ENCODE data around the gene PLCB3. TPM values are rescaled to one million over a fixed set of nuclear protein-coding genes. Genes with fewer than 3 reads are reported as not detected.
"Not testable (repeated sequence)": the region's sequence is repeated elsewhere in the genome, so short reads cannot be mapped to it uniquely, and the experiment has no call there.

Gene PLCB3
- total RNA-seq, 1 donor = 3.7 TPM

DNA sequence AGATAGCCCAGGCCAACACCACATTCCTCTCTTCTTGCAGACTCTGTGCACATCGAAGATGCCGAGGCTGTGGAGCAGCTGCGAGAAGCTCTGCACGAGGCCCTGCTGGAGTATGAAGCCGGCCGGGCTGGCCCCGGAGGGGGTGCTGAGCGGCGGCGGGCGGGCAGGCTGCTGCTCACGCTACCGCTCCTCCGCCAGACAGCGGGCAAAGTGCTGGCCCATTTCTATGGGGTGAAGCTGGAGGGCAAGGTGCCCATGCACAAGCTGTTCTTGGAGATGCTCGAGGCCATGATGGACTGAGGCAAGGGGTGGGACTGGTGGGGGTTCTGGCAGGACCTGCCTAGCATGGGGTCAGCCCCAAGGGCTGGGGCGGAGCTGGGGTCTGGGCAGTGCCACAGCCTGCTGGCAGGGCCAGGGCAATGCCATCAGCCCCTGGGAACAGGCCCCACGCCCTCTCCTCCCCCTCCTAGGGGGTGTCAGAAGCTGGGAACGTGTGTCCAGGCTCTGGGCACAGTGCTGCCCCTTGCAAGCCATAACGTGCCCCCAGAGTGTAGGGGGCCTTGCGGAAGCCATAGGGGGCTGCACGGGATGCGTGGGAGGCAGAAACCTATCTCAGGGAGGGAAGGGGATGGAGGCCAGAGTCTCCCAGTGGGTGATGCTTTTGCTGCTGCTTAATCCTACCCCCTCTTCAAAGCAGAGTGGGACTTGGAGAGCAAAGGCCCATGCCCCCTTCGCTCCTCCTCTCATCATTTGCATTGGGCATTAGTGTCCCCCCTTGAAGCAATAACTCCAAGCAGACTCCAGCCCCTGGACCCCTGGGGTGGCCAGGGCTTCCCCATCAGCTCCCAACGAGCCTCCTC, 64.6 kb downstream of the PLCB3 start:
- not testable (repeated sequence) for H3K4me3 ChIP-seq (ENCODE audit: low read length); H3K27me3 ChIP-seq (ENCODE audit: insufficient read depth, low read length); H3K9me3 ChIP-seq (ENCODE audit: low read depth, low read length)

DNA sequence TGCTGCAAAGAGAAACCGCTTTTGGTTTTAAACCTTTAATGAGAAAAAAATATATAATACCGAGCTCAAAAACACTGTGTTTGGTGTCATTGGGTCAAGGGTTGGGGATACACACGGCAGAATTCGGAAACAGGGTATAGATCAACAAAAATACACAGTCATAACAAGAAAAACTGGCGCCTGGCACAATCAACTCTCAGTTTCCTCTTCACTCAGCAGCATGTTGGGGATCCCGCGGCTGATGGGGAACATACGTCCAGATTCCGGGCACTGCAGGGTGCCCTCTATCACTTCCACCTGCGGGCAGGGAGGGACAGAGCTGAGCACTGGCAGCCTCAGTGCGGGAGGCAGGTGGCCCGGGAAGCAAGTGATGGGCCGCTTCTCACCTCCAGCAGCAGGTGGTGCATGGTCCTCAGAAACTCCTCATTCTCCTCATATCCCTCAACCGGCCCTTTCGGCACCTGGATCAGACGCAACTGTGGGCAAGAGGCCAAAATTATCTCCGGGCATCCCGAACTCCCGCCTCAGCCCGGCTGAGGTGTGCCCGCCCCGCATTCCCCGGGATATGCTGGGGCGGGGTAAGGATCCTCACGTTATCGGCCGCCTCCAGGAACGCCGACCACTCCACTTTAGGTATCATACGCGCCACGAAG, 65.5 kb downstream of the PLCB3 start:
- H3K9me3 ChIP-seq (ENCODE audit: low read depth, low read length) = no peaks in the 10 kb centered on the region
- peak overlapping the region; percentile 80 for H3K4me3 ChIP-seq (ENCODE audit: low read length)
- H3K27me3 ChIP-seq (ENCODE audit: insufficient read depth, low read length) = no peaks in the 10 kb centered on the region
- peaks cover 31% of the 10 kb centered on the region for H3K4me1 ChIP-seq (ENCODE audit: insufficient read depth, low read length)

More for the DNA sequence above, 64.6 kb downstream of the PLCB3 start:
- peaks cover 31% of the 10 kb centered on the region for H3K4me1 ChIP-seq (ENCODE audit: insufficient read depth, low read length)

- Histone ChIP-seq H3K9me3 (ENCODE audit: low read depth, low read length) (no peaks in the 10 kb centered on the region), H3K27me3 (ENCODE audit: insufficient read depth, low read length) (no peaks in the 10 kb centered on the region), H3K4me3 (ENCODE audit: low read length) (peak within 1 kb of the TSS; percentile 80), H3K4me1 (ENCODE audit: insufficient read depth, low read length) (peaks cover 31% of the 10 kb centered on the region)
Measured at GRCh38 chr11:64317325-64317960, 66.1 kb downstream of the PLCB3 start, which contains the start of gene TRMT112. TSS of gene TRMT112 (minus strand) at chr11:64317559. CDS start at chr11:64317526, 33 bp downstream.

- no peaks in the 10 kb centered on the region for H3K9me3 ChIP-seq (ENCODE audit: low read depth, low read length)
- H3K4me1 ChIP-seq (ENCODE audit: insufficient read depth, low read length) = peaks cover 31% of the 10 kb centered on the region
- peak within 1 kb of the TSS; percentile 80 for H3K4me3 ChIP-seq (ENCODE audit: low read length)
- H3K27me3 ChIP-seq (ENCODE audit: insufficient read depth, low read length) = no peaks in the 10 kb centered on the region
Measured at GRCh38 chr11:64317961-64318765, 66.8 kb downstream of the PLCB3 start, which contains the start of gene PRDX5. TSS of gene PRDX5 (plus strand) at chr11:64318121. CDS start at chr11:64318216, 95 bp downstream.

Other genes with a start within 250 kb of the PLCB3 start
- gene FLRT1, start 215.6 kb upstream of the PLCB3 start, total RNA-seq = not detected
- 4.0 TPM for gene MACROD1, start 85.4 kb upstream of the PLCB3 start, total RNA-seq
- gene STIP1, start 65.4 kb upstream of the PLCB3 start, total RNA-seq = 36.8 TPM
- gene FERMT3, start 44.8 kb upstream of the PLCB3 start, total RNA-seq = 105 TPM
- gene TRPT1, start 25.3 kb upstream of the PLCB3 start, total RNA-seq = 5.2 TPM
- gene NUDT22, start 25.3 kb upstream of the PLCB3 start, total RNA-seq = 19.4 TPM
- 13.1 TPM for gene DNAJC4, start 21.0 kb upstream of the PLCB3 start, total RNA-seq
- 9.1 TPM for gene VEGFB, start 16.9 kb upstream of the PLCB3 start, total RNA-seq
- 8.1 TPM for gene FKBP2, start 10.4 kb upstream of the PLCB3 start, total RNA-seq
- gene PPP1R14B, start 4.6 kb upstream of the PLCB3 start, total RNA-seq = 26.4 TPM
- gene BAD, start 33.1 kb downstream of the PLCB3 start, total RNA-seq = 26.7 TPM
- gene GPR137, start 34.3 kb downstream of the PLCB3 start, total RNA-seq = 13.9 TPM
- not detected for gene KCNK4, start 39.8 kb downstream of the PLCB3 start, total RNA-seq
- gene CATSPERZ, start 48.8 kb downstream of the PLCB3 start, total RNA-seq = not detected
- gene ESRRA, start 54.0 kb downstream of the PLCB3 start, total RNA-seq = 8.5 TPM
- gene TRMT112, start 66.0 kb downstream of the PLCB3 start, total RNA-seq = 62.1 TPM
- 42.5 TPM for gene PRDX5, start 66.6 kb downstream of the PLCB3 start, total RNA-seq
- gene CCDC88B, start 88.7 kb downstream of the PLCB3 start, total RNA-seq = 42.7 TPM
- 23.5 TPM for gene RPS6KA4, start 107.6 kb downstream of the PLCB3 start, total RNA-seq

All from mononuclear cell (primary cell).